RWPE2 (cell line): ENCODE results near the gene LRGUK.

Source experiments
- ATAC-seq: fragments of 200-7000 bp; cut with Tn5 transposase; 3 replicates; pipeline ENCODE4 v1.9.1; 2021; ENCODE audit warnings: low read depth
- DNase-seq: peaks from one replicate; pipeline ENCODE4 v3.0.0-alpha.2; 2020; ENCODE audit warnings: low spot score
- H3K27ac ChIP-seq: fragments of 450-650 bp; 2 replicates; pipeline ENCODE4 v1.5.1; 2017; ENCODE audit warnings: mild to moderate bottlenecking; ENCODE audit not compliant: poor library complexity, severe bottlenecking
- H3K27me3 ChIP-seq: fragments of 250-450 bp; sonication (Bioruptor Pico); 2 replicates; pipeline ENCODE4 v1.5.1; 2021; ENCODE audit warnings: mild to moderate bottlenecking, moderate library complexity; ENCODE audit not compliant: insufficient read depth, poor library complexity, severe bottlenecking
- H3K36me3 ChIP-seq: fragments of 250-450 bp; sonication (Bioruptor Pico); 2 replicates; pipeline ENCODE4 v1.5.1; 2020; ENCODE audit warnings: low read depth, mild to moderate bottlenecking, moderate library complexity
- H3K4me1 ChIP-seq: fragments of 250-450 bp; sonication (Bioruptor Pico); 2 replicates; pipeline ENCODE4 v1.5.1; 2021; ENCODE audit warnings: mild to moderate bottlenecking, moderate library complexity; ENCODE audit not compliant: insufficient read depth, poor library complexity, severe bottlenecking
- H3K4me3 ChIP-seq: fragments of 250-450 bp; sonication (Bioruptor Pico); 2 replicates; pipeline ENCODE4 v1.5.1; 2021; ENCODE audit warnings: mild to moderate bottlenecking, moderate library complexity; ENCODE audit not compliant: severe bottlenecking
- H3K9me3 ChIP-seq: fragments of 250-450 bp; sonication (Bioruptor Pico); 2 replicates; pipeline ENCODE4 v1.5.1; 2021; ENCODE audit warnings: mild to moderate bottlenecking, moderate library complexity; ENCODE audit not compliant: severe bottlenecking
- TF ChIP-seq, protein P1 (sequence below): fragments of 450-650 bp; IDR thresholded peaks from one replicate; pipeline ENCODE4 v1.5.1; 2017; ENCODE audit warnings: mild to moderate bottlenecking, moderate library complexity; ENCODE audit not compliant: poor library complexity, severe bottlenecking

Gene LRGUK

DNA sequence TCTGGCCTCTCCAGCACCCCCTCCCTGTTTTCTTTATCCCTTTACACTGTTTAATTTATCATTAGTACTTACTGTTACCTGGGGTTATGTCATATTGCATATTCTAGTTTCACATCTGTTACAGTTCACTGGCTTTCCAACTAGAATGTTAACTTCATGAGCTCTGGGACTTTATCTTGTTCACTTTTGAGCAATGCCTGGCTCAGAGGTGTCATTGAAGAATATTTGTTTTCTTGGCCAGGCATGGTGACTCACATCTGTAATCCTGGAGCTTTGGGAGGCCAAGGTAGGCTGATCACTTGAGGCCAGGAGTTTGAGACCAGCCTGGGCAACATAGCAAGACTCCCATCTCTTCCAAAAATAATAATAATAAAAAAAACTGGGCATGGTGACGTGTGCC, 40.7 kb downstream of the LRGUK start:
- Histone ChIP-seq H3K4me3 (no peak overlapping the region), H3K27me3 (no peaks in the 10 kb centered on the region), H3K36me3 (no peaks in the 10 kb centered on the region), H3K9me3 (no peaks in the 10 kb centered on the region), H3K27ac (no peak overlapping the region), H3K4me1 (no peaks in the 10 kb centered on the region)
- DNase-seq (no peak), ATAC-seq (no peak)
- TF ChIP-seq, protein P1, sequence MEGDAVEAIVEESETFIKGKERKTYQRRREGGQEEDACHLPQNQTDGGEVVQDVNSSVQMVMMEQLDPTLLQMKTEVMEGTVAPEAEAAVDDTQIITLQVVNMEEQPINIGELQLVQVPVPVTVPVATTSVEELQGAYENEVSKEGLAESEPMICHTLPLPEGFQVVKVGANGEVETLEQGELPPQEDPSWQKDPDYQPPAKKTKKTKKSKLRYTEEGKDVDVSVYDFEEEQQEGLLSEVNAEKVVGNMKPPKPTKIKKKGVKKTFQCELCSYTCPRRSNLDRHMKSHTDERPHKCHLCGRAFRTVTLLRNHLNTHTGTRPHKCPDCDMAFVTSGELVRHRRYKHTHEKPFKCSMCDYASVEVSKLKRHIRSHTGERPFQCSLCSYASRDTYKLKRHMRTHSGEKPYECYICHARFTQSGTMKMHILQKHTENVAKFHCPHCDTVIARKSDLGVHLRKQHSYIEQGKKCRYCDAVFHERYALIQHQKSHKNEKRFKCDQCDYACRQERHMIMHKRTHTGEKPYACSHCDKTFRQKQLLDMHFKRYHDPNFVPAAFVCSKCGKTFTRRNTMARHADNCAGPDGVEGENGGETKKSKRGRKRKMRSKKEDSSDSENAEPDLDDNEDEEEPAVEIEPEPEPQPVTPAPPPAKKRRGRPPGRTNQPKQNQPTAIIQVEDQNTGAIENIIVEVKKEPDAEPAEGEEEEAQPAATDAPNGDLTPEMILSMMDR, result no peak

GRCh38 chr7:134174795-134175261, 47.7 kb downstream of the LRGUK start:
- Histone ChIP-seq H3K27ac (peak overlapping the region; percentile 25), H3K4me1 (peaks cover 11% of the 10 kb centered on the region), H3K27me3 (no peaks in the 10 kb centered on the region), H3K36me3 (no peaks in the 10 kb centered on the region), H3K4me3 (no peak overlapping the region), H3K9me3 (no peaks in the 10 kb centered on the region)
- TF ChIP-seq, protein P1, result no peak
- peak; percentile 99 for ATAC-seq
- no peak for DNase-seq

- ATAC-seq (no peak), DNase-seq (no peak)
- H3K9me3 ChIP-seq, result no peaks in the 10 kb centered on the region
Observed at GRCh38 chr7:134175334-134176036, 48.3 kb downstream of the LRGUK start.

DNA sequence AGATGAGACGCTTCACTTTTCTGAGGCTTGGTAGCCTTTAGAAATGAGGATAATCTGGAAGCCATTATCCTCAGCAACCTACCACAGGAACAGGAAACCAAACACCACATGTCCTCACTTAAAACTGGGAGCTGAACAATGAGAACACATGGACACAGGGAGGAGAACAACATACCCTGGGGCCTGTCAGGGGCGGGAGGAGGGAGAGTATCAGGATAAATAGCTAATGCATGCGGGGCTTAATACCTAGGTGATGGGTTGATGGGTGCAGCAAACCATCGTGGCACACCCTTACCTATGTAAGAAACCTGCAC, 48.9 kb downstream of the LRGUK start:
- Histone ChIP-seq H3K36me3 (no peaks in the 10 kb centered on the region), H3K4me3 (no peak overlapping the region), H3K9me3 (no peaks in the 10 kb centered on the region), H3K27me3 (no peaks in the 10 kb centered on the region), H3K27ac (no peak overlapping the region), H3K4me1 (peaks cover 11% of the 10 kb centered on the region)
- TF ChIP-seq, protein P1, result no peak
- DNase-seq (no peak), ATAC-seq (no peak)

More at GRCh38 chr7:134175334-134176036, 48.3 kb downstream of the LRGUK start:
- H3K36me3 ChIP-seq, result no peaks in the 10 kb centered on the region
- TF ChIP-seq, protein P1, result no peak
- H3K27ac ChIP-seq, result peak overlapping the region; percentile 25
- peaks cover 11% of the 10 kb centered on the region for H3K4me1 ChIP-seq
- no peak overlapping the region for H3K4me3 ChIP-seq
- H3K27me3 ChIP-seq, result no peaks in the 10 kb centered on the region
